ENCODE measurements around the gene RANBP2.

GRCh38 chr2:108824316-108825070 lies 105.2 kb downstream of the RANBP2 start:
- no peak for TF ChIP-seq CTCF (IDR thresholded peaks at IDR 0.05)
- no peak for TF ChIP-seq ZFX (IDR thresholded peaks at IDR 0.05; ENCODE audit: borderline replicate concordance)
